NOMO-1 treated with dmso at 0.1 percent for 144 hours (cell line): ENCODE measurements around the gene DIP2C.
"Not testable (repeated sequence)": the region's sequence is repeated elsewhere in the genome, so short reads cannot be mapped to it uniquely, and the experiment has no call there.

Experiments used
- DNase-seq: peaks from one replicate; lab custom pipeline; 2025; ENCODE audit not compliant: unreplicated experiment; lab: John Stamatoyannopoulos, UW

Gene DIP2C

DNA sequence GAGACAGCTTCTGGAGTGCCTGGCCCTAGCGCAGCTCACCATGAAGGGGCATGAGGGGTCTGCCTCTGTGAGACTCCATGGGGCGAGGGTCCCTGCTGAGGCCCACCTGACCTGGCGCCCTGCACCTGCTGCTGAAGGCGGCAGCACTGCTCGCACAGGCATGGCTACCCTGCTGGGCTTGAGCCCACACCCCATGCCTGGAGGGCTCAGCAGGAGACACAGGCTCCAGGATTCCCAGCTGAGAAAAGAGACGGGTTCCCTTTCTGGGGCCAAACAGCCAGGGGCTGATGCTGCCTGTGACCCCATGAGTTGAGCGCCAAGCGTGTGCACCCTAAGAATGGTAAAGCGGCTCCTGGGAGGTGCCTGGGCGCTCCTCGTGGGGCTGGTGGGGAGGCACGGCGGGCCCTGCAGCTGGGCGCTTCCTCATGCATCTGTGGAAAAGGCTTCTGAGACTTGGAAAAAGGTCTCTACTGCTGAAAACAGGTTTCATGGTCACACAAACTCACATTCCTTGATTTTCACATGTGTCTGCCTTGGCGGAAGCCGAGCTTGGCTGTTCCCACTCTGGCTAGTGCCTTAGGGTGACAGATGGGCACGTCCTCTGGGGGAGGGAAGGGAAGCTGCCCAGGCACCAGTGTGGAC, 320.8 kb downstream of the DIP2C start:
- no peak for DNase-seq

DNA sequence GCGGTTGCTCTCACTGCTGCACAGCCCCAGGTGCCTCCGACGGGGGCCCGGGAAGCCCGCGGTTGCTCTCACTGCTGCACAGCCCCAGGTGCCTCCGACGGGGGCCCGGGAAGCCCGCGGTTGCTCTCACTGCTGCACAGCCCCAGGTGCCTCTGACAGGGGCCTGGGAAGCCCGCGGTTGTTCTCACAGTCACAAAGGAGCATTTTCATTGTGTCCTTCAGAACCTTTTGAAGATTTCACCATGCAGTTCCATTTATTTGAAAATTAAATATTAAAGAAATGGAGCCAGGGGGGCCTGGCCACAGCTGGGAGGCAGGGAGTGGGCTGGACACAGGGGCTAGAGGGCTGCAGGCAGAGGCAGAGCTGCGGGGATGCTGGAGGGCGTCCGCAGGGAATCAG, 321.4 kb downstream of the DIP2C start:
- not testable (repeated sequence) for DNase-seq

DNA sequence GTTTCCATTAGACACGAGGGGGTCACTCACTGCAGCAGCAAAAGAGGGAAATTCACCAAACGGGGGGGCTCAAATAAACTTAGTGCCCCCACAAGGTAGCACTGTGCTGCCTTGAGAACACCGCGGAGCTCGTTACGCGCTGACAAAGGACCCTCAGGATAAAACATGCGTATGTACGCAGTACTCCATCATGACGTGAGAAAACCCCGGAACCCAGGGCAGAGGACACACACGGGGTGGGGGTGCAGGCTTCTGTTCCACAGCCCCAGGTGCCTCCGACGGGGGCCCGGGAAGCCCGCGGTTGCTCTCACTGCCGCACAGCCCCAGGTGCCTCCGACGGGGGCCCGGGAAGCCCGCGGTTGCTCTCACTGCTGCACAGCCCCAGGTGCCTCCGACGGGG, 321.8 kb downstream of the DIP2C start:
- DNase-seq: no peak

DNA sequence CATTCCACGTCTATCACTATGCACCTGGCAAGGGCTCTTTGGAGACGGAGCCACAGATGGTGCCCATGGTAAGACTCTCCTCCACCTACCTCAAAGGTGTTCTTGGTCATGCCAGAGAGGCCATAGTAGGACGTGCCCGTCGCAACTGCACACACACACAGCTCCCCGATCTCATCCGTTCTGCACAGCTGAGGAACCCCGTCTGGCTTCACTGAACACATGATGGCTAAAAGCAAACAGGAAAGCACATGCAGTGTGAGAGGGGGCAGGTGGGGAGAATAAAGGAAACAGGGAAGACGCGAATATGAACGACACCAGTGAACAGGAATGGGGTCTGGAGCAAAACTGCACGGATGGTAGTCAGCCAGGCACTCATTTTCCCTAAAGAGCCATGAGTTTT, 323.3 kb downstream of the DIP2C start:
- DNase-seq: no peak

DNA sequence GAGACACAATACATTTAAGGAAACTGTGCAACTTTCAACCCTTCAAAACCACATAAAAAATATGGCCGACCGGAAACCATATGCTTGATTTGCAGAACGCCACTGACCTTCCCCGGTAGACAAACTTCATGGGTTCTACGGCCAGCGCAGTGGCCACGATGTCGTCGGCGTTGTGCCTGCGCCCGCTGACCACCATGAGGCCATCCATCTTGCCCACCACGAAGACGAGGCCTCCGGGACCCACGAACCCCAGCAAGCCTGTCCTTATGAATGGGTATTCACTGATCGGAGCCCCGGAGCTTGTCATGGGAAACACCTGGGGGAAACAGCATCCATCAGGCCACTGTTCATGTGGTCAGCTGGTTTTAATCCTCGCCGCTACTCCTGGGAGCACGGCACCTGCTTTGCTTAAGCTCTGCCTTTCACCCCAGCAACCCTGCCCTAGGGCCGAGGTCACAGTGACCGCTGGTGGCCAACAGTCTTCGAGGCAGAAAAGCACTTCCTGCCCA, 325.1 kb downstream of the DIP2C start:
- no peak for DNase-seq

DNA sequence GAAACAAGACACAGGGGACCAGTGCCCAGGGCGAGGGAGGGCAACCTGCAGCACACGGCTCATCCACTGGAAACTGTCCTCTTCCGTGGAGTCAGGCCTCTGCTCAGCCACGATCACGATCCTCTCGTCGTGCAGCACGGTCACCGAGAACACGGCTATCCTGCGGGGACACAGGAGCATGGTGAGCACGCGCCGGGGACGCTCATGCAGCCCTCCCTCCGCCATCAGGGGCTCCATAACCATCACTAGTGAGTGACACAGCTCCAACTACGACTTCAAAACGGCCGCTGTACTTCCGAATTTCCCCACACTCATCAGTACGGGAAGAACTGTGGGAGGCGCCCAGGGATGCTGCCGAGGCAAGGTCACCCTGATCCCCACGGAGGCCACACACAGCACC, 326.3 kb downstream of the DIP2C start:
- no peak for DNase-seq

DNA sequence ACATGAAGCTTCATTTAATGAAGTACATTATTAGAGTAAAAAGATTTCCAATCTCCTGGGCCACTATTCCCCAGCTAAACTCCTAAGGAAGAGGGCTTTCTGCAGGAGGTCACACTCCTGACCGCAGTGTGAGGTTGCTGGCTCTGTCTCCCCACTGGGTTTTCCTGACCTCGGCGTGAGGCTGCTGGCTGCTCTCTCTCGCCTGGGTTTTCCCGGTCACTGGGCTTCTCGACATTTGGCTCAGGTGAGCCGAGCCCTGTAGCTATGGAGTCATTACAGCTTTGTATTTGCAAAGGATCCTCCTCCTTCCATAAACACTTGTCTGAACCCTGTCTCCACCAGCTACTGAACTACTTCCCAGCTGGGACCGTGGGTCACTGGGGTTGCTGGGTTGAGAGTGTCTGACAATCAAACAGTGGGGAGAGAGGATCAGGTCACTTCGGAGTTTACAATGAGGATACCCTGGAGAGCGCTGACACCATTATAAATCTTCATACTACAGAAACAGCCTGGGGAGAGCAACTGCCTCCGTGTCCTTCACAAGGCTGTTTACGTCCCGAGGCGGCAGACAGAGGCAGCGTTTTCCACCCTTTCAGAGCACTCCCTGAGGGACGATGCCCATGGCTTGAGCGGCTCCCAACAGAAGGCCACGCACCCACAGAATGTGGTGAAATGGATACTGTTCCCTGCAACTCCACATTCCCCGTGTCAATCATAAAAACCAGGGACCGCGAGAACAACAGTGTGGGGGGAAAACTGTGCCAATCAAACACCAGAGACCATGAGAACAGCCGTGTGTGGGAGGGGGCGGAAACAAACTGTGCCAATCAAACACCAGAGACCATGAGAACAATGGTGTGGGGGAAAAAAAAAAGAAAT, 328.0 kb downstream of the DIP2C start:
- DNase-seq: no peak

DNA sequence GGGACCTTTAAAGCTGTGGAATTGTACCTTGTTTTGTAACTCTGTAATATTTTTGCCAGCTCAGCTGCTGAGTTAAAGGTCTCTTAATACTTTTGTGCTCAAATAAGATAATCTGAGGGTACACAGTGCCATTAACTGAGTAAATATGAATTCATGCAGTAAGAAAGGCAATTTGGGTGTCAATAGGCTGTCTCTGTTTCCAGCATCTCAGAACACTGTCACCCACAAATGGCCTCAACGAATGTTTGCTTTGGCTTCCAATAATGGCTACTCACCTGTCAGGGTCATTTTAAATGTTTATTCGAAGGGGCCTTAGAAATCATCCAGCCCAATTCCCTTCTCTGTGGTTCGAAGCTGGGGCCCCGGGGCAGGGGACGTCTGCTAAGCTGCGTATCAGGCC, 328.8 kb downstream of the DIP2C start:
- no peak for DNase-seq

DNA sequence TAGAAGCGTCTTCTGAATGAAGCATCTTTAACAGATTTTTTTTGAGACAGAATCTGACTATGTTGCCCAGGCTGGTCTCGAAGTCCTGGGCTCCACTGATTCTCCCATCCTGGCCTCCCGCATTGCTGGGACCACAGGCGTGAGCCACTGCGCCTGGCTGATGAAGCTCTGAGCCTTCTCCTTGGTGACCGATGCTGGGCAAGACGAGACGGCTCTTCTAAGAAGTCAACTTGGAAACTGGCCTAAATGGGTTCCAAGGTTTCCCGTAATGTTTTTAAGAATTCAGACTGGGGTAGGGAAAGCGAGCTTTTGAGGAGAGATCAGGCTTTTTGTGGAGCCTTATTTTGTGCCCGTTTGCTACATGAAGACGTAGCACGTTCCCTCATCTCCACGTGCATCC, 329.7 kb downstream of the DIP2C start:
- no peak for DNase-seq

DNA sequence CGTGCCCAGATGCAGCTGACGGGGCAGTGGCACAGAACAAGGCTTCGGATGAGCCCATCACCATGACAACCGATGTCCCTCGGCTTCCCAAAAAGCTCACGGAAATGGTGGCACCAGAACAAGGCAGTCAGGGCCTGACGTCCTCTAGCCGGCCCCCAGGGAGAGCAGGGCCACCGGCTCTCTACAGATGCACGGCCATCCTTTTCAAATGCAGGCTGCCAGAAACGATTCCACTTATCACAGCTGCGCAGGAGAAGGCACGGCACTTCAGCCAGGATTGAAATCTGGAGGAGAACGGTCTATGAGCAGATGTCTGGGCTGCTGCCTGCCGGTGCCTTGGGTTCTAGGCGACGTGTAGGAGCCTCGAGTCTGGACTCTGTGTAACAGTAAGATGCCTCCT, 330.4 kb downstream of the DIP2C start:
- DNase-seq: no peak

DNA sequence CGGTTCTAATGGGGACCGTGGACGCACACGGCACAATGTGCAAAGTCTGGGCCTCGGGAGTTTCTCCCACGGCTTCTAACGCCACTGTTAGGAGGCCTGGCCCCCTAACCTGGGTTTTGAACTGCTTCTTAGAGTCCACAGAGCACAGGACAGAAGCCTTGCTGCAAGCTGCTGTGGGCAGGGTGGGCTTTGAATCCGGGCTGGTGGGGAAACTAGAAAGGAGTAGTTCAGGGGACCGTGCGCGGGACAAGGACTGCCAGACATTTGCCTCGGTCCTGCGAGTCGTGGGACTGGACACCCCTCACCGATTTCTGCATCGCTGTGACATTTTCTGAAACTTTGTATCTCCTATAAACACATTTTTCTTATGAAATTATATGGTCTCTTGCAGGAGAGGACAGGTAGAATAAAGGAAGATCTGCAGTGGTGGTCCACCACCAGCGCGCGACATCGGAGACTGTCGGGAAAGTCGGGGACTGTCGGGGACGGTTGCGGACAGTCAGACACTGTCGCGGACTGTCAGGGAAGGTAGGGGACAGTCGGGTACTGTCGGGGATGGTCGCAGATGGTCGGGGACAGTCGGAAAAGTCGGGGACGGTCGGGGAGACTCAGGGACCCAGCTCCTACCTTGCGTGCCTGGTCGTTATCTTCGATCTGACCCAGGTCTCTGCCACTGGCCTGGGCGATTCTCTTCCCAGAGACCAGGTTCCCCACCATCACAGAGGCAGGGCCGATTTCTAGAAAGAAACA, 332.1 kb downstream of the DIP2C start:
- no peak for DNase-seq

DNA sequence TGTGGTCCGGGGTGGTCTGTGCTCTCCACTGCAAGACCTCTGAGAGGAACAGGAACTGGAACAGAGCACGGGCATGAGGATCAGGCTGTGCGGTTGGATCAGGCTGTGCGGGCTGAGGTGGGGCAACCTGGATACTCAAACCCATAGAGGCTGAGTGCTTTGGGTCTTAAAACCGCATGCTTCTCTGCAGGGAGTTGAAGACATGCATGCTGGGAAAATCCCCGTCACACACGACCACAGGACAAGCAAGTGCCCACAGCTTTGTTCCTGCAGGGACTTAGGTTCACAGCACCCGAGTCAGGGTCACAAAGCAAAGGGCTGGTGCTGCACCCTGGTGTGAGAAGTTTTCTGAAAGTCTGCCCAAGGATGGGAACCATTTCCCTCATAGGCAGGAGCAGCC, 333.0 kb downstream of the DIP2C start:
- no peak for DNase-seq

DNA sequence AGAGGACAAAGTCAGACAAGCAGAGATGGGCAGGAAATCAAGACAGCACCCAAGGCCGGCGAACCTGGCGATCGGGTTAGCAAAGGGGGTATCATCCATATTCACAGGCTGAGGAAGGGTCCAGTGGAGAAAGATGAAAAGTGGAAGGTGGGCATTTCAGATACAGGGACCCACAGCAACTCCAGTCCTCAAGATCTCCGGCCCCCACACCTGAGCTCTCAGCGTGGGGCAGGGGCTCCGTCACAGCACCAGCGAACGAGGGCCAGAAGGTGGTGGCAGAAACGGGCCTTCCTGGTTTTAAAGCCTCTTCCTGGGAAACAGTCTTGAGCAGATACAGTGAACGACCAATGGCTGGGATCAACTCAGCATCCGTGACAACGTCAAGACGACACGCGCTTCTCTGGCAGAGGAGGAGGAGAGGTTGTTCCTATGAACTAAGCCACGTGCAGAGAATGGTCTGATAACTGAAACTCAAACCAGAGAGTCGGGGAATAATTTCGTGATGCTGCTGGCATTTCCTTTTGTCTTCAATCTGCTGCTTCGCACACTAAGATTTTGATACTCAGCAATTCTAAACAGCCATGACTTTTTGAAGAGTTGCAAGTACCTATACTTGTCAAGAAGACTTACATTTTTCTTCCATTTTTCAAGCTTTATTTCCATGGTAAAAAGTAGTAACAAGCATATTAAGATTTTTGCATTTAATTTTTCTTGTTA, 334.4 kb downstream of the DIP2C start:
- no peak for DNase-seq

DNA sequence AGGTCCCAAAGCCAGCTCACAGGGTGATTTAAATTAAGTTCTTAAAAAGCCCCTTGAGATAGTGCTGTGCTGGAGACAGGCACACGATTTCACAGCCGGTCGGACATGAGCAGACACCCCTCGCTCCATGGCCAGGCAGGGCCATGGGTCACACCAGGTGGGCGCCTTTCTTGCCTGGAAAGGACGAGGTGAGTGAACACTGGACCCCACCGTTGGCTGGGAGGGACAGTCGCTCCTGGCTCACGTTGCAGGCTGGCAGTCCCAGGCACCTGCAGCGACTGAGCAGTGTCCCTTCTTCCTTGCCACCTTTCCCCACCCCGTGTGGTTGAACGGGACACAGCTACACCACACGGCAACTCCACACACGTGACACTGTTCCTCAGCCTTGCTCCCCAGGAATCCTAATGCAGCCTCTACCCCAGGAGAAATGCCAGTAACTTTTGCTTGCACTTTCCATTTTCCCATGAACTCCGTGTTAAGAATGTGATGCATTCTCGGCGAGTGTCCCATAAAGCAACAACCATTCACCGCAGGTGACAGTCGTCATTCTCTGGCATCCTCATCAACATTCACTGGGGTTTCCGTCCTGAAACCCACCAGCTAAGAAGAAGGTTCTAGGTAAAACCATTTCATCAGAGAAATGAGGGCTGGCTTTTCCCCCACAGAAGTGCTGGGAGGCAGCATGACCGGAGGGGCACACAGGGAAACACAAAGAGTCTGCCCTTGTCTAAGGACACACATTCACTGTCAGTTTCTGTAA, 336.8 kb downstream of the DIP2C start:
- DNase-seq: no peak

DNA sequence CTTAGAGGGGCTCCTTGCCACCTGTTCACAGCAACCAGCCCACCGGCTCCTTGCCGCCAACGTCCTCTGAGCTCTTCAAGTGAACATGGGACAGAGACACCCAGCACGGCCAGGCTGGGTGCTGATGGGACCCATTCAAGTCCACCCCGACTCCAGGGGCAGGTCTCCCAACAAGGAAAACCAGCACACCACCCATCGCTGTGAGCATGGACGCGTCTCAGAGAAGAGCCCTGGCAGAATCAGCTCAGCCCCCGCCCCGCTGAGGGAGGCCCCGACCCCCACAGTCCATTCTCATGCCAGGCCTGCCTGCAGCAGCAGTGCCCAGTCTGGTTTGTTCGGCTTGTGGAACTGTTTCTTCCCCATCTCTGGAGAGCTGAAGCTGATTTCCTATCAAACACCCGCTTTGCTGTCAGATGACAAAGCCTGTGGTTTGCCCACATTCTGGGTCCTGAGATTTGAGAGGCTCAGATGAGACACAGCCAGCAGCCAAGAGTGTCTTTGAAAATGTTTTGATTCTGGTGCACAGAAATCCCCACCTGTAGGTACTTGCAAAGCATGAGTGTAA, 337.6 kb downstream of the DIP2C start:
- no peak for DNase-seq

DNA sequence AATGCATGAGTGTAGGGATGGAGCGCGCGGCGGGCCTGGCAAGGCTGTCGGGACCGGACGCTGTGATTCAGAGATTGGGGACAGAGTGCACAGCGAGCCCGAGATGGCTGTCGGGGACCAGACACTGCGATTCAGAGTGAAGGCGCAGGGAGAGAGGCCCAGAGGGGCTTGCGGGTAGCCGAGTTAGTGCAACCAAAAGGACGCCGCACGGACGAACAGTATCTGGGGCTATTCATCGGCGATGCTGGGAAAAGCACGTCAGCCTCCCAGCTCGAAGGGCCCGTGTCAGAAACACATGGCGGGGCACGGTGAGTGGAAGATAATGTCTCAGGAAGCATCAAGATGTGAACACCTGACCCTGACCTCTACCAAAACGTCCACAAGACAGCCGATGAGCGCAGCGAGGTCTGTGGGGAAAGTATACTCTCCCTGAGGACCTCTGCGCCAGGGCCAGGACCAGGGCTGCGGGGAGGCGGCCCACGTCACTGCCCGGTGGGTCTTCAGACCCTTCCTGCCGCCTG, 338.4 kb downstream of the DIP2C start:
- DNase-seq: no peak

DNA sequence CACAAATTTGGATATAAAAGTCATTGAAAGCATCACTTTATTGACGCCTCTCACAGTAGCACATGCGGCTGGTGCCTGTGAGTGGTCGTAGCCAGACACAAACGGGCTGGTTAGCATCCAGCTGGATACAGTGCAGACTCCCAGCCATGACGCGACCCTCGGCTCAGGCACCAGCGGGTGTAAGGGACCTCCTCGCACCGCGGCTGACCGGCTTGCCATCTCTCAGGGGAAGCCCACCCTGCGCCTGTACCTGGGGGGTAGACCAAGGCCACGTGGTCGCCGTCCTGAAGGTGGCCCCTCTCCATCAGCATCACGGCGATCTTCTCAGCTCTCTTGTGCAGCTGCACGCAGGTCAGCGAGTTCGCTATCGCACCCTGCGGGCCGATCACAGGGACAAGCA, 340.4 kb downstream of the DIP2C start:
- no peak for DNase-seq

DNA sequence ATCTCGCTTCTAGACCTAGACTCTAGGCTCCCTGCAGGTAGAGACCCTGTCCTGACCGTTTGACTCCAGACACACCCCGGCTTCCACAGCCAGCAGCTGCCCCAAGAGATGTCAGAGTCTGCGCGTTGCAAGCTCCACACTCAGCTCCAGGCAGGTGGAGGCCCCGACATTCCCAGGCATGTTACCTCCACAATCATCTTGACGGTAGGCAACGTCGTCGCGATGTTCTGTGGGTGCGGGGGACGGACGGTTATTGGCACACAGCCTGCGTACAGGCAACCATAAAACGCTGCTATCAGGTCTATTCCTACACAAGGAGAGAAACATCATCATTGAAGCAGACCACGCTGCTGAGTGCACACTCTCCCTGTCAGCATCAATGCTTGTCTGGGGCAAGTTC, 341.0 kb downstream of the DIP2C start:
- no peak for DNase-seq

DNA sequence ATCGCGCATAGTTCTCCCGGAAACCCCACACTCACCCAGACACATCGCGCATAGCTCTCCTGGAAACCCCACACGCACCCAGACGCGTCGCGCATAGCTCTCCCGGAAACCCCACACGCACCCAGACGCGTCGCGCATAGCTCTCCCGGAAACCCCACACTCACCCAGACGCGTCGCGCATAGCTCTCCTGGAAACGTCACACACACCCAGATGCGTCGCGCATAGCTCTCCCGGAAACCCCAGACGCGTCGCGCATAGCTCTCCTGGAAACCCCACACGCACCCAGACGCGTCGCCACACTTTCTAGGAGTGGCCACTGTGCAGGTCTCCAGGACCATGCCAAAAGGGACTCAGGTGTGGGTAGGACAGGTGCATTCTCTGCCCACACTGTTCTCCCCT, 341.7 kb downstream of the DIP2C start:
- not testable (repeated sequence) for DNase-seq

DNA sequence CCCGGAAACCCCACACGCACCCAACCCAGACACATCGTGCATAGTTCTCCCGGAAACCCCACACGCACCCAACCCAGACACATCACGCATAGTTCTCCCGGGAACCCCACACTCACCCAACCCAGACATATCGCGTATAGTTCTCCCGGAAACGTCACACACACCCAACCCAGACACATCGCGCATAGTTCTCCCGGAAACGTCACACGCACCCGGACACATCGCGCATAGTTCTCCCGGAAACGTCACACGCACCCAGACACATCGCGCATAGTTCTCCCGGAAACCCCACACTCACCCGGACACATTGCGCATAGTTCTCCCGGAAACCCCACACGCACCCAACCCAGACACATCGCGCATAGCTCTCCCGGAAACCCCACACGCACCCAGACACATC, 342.3 kb downstream of the DIP2C start:
- not testable (repeated sequence) for DNase-seq
